Esophagus muscularis mucosa (tissue), 4 donors: ENCODE measurements around the gene TRPV4. TPM values are rescaled to one million over a fixed set of nuclear protein-coding genes. Genes with fewer than 3 reads are reported as not detected.
A peak's percentile ranks its signal among the peaks of the same experiment; 100 is the strongest.

Experiments used
- DNase-seq: peaks from one replicate; pipeline ENCODE4 v3.0.0-alpha.2; 2017; ENCODE audit errors: extremely low spot score
- H3K27ac ChIP-seq, 4 donors: fragments of 200-600 bp; sonication (generic); replicated peaks in 1 of 4; 1 replicate in 3 of 4; 2 replicates in 1 of 4; pipeline ENCODE4 v1.5.1; 2016 to 2019; ENCODE audit warnings: mild to moderate bottlenecking in 1 of 4
- H3K27me3 ChIP-seq, 4 donors: fragments of 200-600 bp; sonication (generic); one replicate each; pipeline versions ENCODE4 v1.5.1 to v1.6.0; 2016 to 2019
- H3K36me3 ChIP-seq, 4 donors: fragments of 200-600 bp; sonication (generic); one replicate each; pipeline ENCODE4 v1.5.1; 2016 to 2019
- H3K4me1 ChIP-seq, 4 donors: fragments of 200-600 bp; sonication (generic); one replicate each; pipeline ENCODE4 v1.5.1; 2016 to 2019
- H3K4me3 ChIP-seq, 4 donors: fragments of 200-600 bp; sonication (generic); 1 replicate in 2 of 4; 2 replicates in 2 of 4; pipeline ENCODE4 v1.5.1; 2016 to 2019; ENCODE audit warnings: mild to moderate bottlenecking in 4 of 4, moderate library complexity in 1 of 4
- H3K9me3 ChIP-seq, 4 donors: fragments of 200-600 bp; sonication (generic); 1 replicate in 3 of 4; 2 replicates in 1 of 4; pipeline ENCODE4 v1.5.1; 2016 to 2019
- CTCF ChIP-seq, 3 experiments: fragments of 200-600 bp in 2 of 3; fragments of 450-650 bp in 1 of 3; sonication (generic) in 2 of 3; IDR thresholded peaks; one replicate each; pipeline ENCODE4 v1.5.1; 2017 to 2019; ENCODE audit warnings: antibody characterized with exemption in 3 of 3, mild to moderate bottlenecking in 2 of 3, moderate library complexity in 1 of 3
- EP300 ChIP-seq: sonication (generic); formaldehyde crosslinking; IDR thresholded peaks from one replicate; pipeline ENCODE4 v1.6.1; 2017; ENCODE audit warnings: antibody characterized with exemption
- POLR2A ChIP-seq: fragments of 450-650 bp; IDR thresholded peaks from one replicate; pipeline ENCODE4 v1.6.1; 2017; ENCODE audit warnings: antibody characterized with exemption, moderate library complexity, mild to moderate bottlenecking, low read depth
- POLR2AphosphoS5 ChIP-seq, 2 donors: sonication (generic); formaldehyde crosslinking; IDR thresholded peaks; one replicate each; pipeline ENCODE4 v1.6.1; 2017; ENCODE audit warnings: antibody characterized with exemption in 2 of 2
- WGBS: methylation state at CpG from one replicate; pipeline ENCODE4 v1.1.5; 2018; 5-methylcytosine and 5-hydroxymethylcytosine counted together
- intact Hi-C: fragments of 100-400 bp; cut with DNase I; formaldehyde crosslinking; loops from one replicate; pipeline ENCODE4 v1.15.1; 2023
- total RNA-seq, 4 donors: library from RNA; depleted of rRNA; stranded (reverse); fragments of >200 nt; gene quantifications; one replicate each; pipeline versions ENCODE4 v1.1.0 to v1.2.1, GENCODE V29; 2016

The TRPV4 gene
- total RNA-seq, 4 donors from 2014 or later, result under 0.01 to 0.63 (median 0.35) TPM

DNA sequence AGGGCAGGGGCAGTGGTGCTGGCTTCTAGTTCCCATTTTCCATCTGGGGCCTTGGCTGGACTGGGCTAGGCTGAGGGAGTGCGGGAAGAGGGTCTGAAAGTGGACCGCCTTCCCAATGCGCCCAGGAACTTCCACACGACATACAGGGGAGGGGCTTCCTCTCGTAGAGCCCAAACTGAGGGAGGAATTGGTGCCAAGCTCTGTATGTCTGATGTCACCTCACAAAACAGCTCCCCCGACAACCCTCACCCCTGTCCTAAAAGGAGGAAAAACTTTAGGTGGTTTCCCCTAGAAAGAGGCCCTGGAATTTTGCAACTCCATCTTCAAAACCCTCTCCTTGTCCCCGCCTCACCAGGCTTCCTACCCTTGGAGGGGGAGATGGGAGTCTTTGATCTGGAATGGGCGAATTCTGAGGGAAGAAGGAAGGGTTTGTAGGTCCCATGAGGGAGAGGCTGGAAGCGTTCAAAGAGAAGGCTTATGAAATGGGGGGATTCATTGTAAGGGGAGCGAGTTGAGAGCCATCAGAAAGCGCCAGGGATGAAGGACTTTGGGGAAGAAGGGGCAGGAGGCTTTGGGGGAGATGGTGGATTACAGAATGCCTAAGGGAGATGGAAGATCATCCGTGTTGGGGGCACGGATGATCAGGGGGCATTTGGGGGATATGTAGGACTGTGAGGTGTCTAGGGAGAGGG lies 46.3 kb upstream of the TRPV4 start:
- TF ChIP-seq EP300, result no peak
- WGBS, result 7% methylated on average over 13 of the region's 13 CpGs
- no peak for DNase-seq
- no peaks in the 10 kb centered on the region for H3K36me3 ChIP-seq
- no peaks in the 10 kb centered on the region for H3K9me3 ChIP-seq
- H3K4me1 ChIP-seq, result peaks cover 24 to 43% (median 32%) of the 10 kb centered on the region in 4 donors
- no peaks in the 10 kb centered on the region for H3K27me3 ChIP-seq
- intact Hi-C loops, result loop anchor here (1.0 kb wide), 1 partner anchor 74 kb away; no protein-coding TSS in a partner anchor
- peak overlapping the region; percentile 76 to 84 (median 83) for H3K27ac ChIP-seq
- H3K4me3 ChIP-seq, result peak overlapping the region; percentile 83 to 92 (median 86)

DNA sequence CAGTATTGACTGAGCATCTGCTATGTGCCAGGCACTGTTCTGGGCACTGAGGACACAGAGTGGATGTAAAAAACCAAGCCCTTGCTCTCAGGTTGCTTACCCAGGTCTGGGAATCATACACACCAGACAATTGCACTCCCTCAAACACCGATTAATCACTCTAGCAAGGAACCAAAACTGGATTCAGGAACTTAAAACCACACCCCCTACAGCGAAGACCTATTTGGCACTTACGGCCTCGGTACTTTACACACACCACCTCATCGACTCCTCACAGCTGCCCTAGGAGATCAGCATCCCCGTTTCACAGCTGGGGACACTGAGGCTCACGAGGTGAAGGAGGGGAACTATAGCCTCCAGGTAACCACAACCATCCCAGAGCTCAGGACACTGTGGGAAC lies 45.6 kb upstream of the TRPV4 start:
- Histone ChIP-seq H3K36me3 (no peaks in the 10 kb centered on the region), H3K27me3 (no peaks in the 10 kb centered on the region), H3K27ac (peak overlapping the region in 1 of 4 donors; percentile 83), H3K9me3 (no peaks in the 10 kb centered on the region), H3K4me1 (peaks cover 24 to 43% (median 32%) of the 10 kb centered on the region in 4 donors), H3K4me3 (peak overlapping the region; percentile 83 to 92 (median 86))
- TF ChIP-seq POLR2AphosphoS5 (IDR thresholded peaks at IDR 0.05) (no peak), POLR2A (no peak), EP300 (no peak), CTCF (IDR thresholded peaks at IDR 0.05) (no peak)
- DNase-seq, result no peak
- intact Hi-C loops, result loop anchor here (1.0 kb wide), 1 partner anchor 73 kb away; no protein-coding TSS in a partner anchor
- WGBS, result 78% methylated on average over 6 of the region's 7 CpGs

DNA sequence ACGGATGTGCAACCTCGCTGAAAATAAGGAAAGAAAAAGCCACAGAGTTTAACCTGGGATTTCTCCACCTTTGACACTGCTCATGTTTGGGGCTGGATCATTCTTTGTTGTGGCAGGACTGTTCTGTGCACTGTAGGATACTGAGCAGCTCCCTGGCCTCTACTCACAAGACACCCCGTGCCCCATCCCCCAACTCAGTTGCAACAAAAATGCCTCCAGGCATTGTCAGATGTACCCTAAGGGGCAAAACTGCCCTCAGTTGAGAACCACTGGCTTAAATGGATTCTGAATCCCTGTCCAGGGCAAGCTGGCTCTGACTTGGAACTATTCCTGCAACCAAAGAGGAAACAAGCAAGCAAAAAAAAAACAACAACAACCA lies 45.0 kb upstream of the TRPV4 start:
- intact Hi-C loops, result no loop called here
- no peak overlapping the region for H3K27ac ChIP-seq

DNA sequence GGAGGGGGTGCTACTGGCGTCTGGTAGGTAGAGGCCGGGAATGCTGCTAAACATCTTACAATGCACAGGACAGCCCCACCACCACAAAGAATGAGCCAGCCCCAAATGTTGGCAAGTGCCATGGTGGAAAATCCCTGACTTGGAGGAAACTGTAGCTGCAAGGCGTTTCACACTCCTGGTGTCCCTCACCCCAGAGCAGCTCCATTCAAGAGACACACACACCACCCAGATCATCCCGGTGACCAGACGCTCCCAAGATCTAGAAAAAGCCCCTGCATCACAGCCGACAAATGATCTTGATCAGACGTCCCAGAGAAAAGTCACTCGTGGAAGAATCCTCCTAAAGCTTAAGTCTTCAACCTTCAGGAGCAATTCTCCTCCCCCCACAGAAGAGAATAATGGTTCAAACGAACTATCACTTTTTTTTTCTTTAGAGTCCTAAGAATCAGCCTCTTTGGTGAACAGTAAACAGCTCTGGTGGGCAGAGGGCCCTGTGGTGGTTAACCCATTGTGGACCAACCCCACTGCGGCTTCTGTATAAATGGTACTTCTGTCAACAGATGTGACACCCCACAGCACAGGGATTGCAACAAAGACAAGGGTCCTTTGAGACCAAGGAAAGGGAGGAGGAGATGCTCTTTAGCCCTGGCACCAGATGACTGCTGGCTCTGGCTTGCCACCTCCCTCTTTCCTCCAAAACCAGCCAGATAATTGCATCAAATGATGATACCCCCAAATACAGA lies 44.5 kb upstream of the TRPV4 start:
- 61% methylated on average over 8 of the region's 10 CpGs for WGBS
- TF ChIP-seq POLR2AphosphoS5 (IDR thresholded peaks at IDR 0.05) (no peak), CTCF (IDR thresholded peaks at IDR 0.05) (no peak), EP300 (no peak), POLR2A (no peak)
- intact Hi-C loops, result no loop called here
- no peaks in the 10 kb centered on the region for H3K9me3 ChIP-seq
- H3K27me3 ChIP-seq, result no peaks in the 10 kb centered on the region
- peaks cover 24 to 43% (median 32%) of the 10 kb centered on the region in 4 donors for H3K4me1 ChIP-seq
- peaks cover 0 to 3% (median 1%) of the 10 kb centered on the region in 4 donors for H3K36me3 ChIP-seq
- no peak overlapping the region for H3K27ac ChIP-seq
- no peak overlapping the region for H3K4me3 ChIP-seq
- no peak for DNase-seq

More for the DNA sequence above, 45.0 kb upstream of the TRPV4 start:
- 75% methylated on average over 3 of the region's 3 CpGs for WGBS
- no peak for DNase-seq
- Histone ChIP-seq H3K36me3 (no peaks in the 10 kb centered on the region), H3K27me3 (no peaks in the 10 kb centered on the region), H3K4me1 (peaks cover 24 to 43% (median 32%) of the 10 kb centered on the region in 4 donors), H3K9me3 (no peaks in the 10 kb centered on the region), H3K4me3 (peak overlapping the region in 1 of 4 donors; percentile 92)
- TF ChIP-seq POLR2AphosphoS5 (IDR thresholded peaks at IDR 0.05), result no peak
- TF ChIP-seq POLR2A, result no peak
- no peak for TF ChIP-seq EP300
- TF ChIP-seq CTCF (IDR thresholded peaks at IDR 0.05), result no peak

DNA sequence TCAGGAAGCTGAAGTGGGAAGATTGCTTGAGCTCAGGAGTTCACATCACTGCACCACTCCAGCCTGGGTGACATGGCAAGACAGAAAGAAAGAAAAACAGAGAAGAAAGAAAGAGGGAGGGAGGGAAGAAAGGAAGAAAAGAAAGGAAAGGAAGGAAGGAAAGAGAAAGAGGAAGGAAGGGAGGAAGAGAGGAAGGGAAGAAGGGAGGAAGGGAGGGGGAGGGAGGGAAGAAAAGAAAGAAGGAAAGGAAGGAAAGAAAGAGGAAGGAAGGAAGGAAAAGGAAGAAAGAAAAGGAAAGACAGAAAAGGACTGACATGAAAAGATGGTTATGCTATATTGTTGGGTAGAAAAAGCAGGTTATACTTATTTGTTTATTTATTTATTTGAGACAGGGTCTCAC lies 43.2 kb upstream of the TRPV4 start:
- Histone ChIP-seq H3K9me3 (no peaks in the 10 kb centered on the region), H3K4me3 (no peak overlapping the region), H3K27ac (no peak overlapping the region), H3K27me3 (no peaks in the 10 kb centered on the region), H3K4me1 (peaks cover 28 to 53% (median 40%) of the 10 kb centered on the region in 4 donors), H3K36me3 (peaks cover 4 to 13% (median 11%) of the 10 kb centered on the region in 4 donors)
- no peak for DNase-seq
- no peak for TF ChIP-seq CTCF (IDR thresholded peaks at IDR 0.05)
- TF ChIP-seq POLR2A, result no peak
- TF ChIP-seq EP300, result no peak
- no peak for TF ChIP-seq POLR2AphosphoS5 (IDR thresholded peaks at IDR 0.05)
- intact Hi-C loops, result no loop called here
